GM12872 (cell line): ENCODE data around the gene DSCAM.

Experiments used
- TF ChIP-seq, protein P1 (sequence below): IDR thresholded peaks from 3 replicates; pipeline ENCODE4 v1.5.1; 2011; ENCODE audit warnings: low read depth, mild to moderate bottlenecking, low read length, moderate library complexity; ENCODE audit not compliant: insufficient read depth

The DSCAM gene

DNA sequence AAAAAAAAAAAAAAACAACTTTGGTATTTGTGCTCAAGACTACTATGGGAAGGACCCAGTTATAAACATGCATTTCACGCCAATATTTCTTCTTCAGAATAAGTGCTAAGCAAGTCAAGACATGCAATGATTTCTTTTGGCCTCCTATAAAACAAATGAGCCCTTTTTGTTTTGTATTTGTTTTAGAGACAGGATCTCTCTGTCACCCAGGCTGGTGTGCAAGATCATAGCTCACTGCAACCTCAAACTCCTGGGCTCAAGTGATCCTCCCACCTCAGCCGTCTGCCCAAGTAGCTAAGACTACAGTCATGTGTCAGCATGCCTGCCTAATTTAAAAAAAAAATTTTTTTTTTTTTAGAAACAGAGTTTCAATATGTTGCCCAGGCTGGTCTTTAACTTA lies 631.0 kb downstream of the DSCAM start:
- TF ChIP-seq, protein P1, sequence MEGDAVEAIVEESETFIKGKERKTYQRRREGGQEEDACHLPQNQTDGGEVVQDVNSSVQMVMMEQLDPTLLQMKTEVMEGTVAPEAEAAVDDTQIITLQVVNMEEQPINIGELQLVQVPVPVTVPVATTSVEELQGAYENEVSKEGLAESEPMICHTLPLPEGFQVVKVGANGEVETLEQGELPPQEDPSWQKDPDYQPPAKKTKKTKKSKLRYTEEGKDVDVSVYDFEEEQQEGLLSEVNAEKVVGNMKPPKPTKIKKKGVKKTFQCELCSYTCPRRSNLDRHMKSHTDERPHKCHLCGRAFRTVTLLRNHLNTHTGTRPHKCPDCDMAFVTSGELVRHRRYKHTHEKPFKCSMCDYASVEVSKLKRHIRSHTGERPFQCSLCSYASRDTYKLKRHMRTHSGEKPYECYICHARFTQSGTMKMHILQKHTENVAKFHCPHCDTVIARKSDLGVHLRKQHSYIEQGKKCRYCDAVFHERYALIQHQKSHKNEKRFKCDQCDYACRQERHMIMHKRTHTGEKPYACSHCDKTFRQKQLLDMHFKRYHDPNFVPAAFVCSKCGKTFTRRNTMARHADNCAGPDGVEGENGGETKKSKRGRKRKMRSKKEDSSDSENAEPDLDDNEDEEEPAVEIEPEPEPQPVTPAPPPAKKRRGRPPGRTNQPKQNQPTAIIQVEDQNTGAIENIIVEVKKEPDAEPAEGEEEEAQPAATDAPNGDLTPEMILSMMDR, result no peak

DNA sequence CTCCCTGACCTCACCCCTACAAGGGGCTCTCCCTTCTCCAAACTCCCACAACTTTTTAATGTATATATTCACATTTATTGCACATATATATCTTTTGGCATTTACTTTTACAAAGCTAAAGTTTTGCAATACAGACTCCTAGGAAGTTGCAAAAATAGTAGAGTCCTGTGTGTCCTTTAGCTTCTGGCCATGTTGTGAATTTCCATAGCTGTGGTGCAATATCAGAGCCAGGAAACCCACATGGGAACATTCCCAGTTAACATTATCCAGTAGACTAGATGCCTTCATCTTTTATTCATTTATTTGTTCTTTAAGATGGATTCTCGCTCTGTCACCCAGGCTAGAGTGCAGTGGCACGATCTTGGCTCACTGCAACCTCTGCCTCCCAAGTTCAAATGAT lies 636.7 kb downstream of the DSCAM start:
- TF ChIP-seq, protein P1, result no peak

DNA sequence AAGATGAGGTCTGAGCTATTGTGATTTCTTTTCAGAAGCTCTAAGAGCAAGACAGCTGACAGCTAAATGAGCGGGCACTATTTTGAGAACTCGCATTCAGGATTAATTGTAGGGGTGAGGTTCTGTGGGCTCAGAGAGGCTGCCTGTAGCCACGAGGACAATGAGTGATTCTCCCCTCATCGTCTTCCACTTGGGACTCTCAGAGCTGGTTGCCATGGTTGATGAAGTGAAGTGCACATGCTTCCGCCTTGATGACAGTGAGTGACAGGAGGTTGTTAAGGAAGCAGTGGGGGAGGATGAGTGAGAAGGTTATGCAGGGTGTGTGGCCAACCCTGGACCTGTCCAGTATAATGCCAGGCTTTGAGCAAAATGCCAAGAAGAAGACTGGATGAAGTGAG lies 638.0 kb downstream of the DSCAM start:
- TF ChIP-seq, protein P1, result no peak

DNA sequence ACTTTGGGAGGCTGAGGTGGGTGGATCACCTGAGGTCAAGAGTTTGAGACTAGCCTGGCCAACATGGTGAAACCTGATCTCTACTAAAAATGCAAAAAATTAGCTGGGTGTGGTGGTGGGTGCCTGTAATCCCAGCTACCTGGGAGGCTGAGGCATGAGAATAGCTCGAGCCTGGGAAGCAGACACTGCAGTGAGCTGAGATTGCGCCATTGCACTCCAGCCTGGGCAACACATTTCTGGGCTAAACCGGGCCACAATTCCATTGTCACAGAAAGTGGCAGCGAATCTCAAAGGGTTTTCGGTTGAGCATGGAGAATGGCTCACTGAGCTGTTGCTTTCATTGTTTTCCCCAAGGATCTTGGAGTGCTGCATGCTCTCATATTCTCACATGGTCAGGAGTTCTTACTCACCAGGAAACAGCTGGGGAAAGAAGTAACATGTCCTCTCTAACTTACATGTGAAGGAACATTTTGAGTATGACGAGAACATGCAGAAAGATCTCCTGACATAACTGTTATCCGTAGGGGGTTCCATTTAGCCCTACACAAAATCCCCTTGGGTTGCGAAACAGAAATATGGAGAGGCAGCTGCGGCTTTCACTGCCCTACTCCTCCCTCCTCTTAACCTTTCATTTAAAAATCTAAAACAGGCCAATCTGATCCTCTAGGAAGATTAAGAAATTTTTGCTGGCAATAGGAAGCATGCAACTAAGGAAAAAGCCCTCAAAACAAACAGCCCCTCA lies 638.6 kb downstream of the DSCAM start:
- TF ChIP-seq, protein P1, result no peak

- TF ChIP-seq, protein P1, result no peak
Measured at GRCh38 chr21:40200946-40201345, 646.0 kb downstream of the DSCAM start.

- TF ChIP-seq, protein P1, result no peak
Measured at GRCh38 chr21:40200126-40200525, 646.8 kb downstream of the DSCAM start.

- TF ChIP-seq, protein P1, result no peak
Measured at GRCh38 chr21:40194185-40194980, 652.6 kb downstream of the DSCAM start.
